ENCODE results near the gene FGF23. TPM values are rescaled to one million over a fixed set of nuclear protein-coding genes. Genes with fewer than 3 reads are reported as not detected.

The FGF23 gene
- total RNA-seq (ENCODE audit: low replicate concordance) = not detected in 2 replicates

DNA sequence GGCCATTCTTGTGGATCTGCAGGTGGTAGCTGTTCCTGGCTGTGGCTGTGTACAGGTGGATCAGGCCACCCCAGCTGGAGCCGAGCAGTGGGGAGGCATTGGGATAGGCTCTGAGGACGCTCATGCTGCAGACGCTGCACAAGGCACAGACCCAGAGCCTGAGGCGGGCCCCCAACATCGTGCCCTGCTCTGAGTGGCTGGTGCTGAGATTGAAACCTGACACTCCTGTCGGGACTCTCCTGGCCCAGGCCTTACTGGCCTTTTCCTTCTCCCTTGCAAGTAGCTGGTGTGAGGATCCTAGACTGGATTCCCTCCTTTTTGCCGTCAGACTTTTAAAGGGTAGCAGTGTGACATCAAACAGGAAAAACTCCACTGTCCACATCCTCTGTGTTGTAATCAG lies at the start of gene FGF23:
Gene FGF23, minus strand, starts transcription at position 308 of the 400 bp plus-strand sequence. Its CDS starts 130 bp downstream, at position 178.

DNA sequence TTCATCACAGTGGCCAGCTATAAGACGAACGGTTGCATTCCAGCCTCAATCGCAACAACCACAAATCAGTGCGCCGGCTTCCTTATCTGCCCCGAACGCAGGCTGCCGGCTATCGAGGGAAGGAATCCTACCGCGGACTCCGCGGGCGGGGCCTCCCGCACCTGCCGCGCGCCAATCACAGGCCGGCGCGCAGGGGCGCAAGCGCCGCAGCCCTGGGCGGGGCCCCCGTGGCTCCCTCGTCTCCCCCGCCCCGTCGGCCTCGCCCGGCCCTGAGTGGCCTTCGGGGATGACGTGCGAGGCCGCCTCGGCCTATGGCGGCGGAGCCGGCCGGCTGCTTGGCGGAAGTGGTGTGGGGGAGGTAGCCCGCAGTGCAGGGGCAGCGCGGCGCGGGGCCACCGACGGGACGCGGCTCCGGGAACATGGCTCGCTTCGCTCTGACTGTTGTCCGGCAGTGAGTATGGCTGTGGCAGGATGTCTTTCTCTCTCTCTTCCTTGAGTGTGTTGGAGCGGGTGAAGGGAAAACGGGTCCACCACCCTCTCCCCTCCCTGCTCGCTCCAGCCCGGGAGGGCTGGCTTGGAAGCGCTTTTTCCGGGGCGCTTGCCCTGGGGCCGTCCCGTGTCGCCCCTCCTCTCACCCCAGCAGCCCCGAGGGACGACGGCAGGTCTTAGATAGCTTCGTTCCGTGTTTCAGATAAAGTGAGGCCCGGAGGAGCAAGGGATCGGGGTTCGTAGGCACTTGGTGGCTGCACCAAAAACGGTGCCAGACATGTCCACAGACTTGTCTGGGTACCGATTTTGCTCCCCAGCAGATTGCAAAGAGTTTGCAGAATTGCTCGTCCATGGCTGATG lies 58.4 kb downstream of the FGF23 start, which contains the start of gene TIGAR:
Gene TIGAR, plus strand, starts transcription at position 361 of the 849 bp plus-strand sequence. Its CDS starts 59 bp downstream, at position 420.

Other genes with a start within 250 kb of the FGF23 start
- gene CCND2, start 106.0 kb downstream of the FGF23 start, total RNA-seq (ENCODE audit: low replicate concordance) = 24.3 and 42.7 TPM in 2 replicates
- 3.4 and 10.9 TPM in 2 replicates for gene TIGAR, start 58.5 kb downstream of the FGF23 start, total RNA-seq (ENCODE audit: low replicate concordance)
- gene FGF6, start 66.1 kb upstream of the FGF23 start, total RNA-seq (ENCODE audit: low replicate concordance) = not detected in 2 replicates
- 0.23 and 3.2 TPM in 2 replicates for gene RAD51AP1, start 159.2 kb upstream of the FGF23 start, total RNA-seq (ENCODE audit: low replicate concordance)
- 23.2 and 88.5 TPM in 2 replicates for gene DYRK4, start 182.5 kb upstream of the FGF23 start, total RNA-seq (ENCODE audit: low replicate concordance)